GM19468 (cell line): Measurements from ENCODE around the gene SIAE.

ENCODE experiments used
- ATAC-seq: cut with Tn5 transposase; IDR thresholded peaks from one replicate; pipeline ENCODE4 v1.9.1; 2021; ENCODE audit warnings: mild to moderate bottlenecking, moderate library complexity, moderate number of reproducible peaks; ENCODE audit not compliant: unreplicated experiment; ENCODE audit errors: extremely low read depth

SIAE gene, protein sequence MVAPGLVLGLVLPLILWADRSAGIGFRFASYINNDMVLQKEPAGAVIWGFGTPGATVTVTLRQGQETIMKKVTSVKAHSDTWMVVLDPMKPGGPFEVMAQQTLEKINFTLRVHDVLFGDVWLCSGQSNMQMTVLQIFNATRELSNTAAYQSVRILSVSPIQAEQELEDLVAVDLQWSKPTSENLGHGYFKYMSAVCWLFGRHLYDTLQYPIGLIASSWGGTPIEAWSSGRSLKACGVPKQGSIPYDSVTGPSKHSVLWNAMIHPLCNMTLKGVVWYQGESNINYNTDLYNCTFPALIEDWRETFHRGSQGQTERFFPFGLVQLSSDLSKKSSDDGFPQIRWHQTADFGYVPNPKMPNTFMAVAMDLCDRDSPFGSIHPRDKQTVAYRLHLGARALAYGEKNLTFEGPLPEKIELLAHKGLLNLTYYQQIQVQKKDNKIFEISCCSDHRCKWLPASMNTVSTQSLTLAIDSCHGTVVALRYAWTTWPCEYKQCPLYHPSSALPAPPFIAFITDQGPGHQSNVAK

GRCh38 chr11:124673333-124674167 lies at the start of gene SIAE, which contains the start of gene SPA17:
SIAE (minus strand) TSS chr11:124673739; CDS start chr11:124673708, 31 bp downstream.
SPA17 (plus strand) TSS chr11:124673904; CDS start chr11:124675265, 1,361 bp downstream.
- peak; percentile 65 for ATAC-seq

- no peak for ATAC-seq
Measured at GRCh38 chr11:124722176-124722575, 48.6 kb upstream of the SIAE start.

- no peak for ATAC-seq
Measured at GRCh38 chr11:124719534-124719933, 46.0 kb upstream of the SIAE start.

- ATAC-seq: no peak
Measured at GRCh38 chr11:124718801-124719200, 45.3 kb upstream of the SIAE start.

- no peak for ATAC-seq
Measured at GRCh38 chr11:124717786-124718651, 44.5 kb upstream of the SIAE start.

- no peak for ATAC-seq
Measured at GRCh38 chr11:124717421-124717785, 43.9 kb upstream of the SIAE start.

GRCh38 chr11:124716591-124716990 lies 43.1 kb upstream of the SIAE start:
- no peak for ATAC-seq

GRCh38 chr11:124712392-124712791 lies 38.9 kb upstream of the SIAE start:
- no peak for ATAC-seq

- ATAC-seq: no peak
Measured at GRCh38 chr11:124707829-124708228, 34.3 kb upstream of the SIAE start.

DNA sequence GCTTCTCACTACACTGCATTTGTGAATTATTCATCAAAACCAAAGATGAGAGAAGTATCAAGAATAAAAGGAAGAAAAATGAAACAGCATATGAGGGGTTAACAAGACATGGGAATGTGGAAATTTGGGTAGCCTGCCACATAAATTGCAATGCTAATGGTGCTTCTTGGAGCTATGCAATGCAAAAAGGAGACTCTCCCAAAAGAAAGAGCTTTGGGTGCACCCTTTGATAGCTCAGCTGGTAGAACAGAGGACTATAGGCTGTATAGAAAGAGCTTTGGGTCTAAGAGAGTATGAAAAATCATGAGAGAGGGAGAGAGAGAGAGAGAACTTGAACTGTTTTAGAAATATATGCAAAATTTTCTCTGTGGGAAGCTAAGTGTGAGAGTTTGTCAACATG lies 26.5 kb upstream of the SIAE start:
- no peak for ATAC-seq

DNA sequence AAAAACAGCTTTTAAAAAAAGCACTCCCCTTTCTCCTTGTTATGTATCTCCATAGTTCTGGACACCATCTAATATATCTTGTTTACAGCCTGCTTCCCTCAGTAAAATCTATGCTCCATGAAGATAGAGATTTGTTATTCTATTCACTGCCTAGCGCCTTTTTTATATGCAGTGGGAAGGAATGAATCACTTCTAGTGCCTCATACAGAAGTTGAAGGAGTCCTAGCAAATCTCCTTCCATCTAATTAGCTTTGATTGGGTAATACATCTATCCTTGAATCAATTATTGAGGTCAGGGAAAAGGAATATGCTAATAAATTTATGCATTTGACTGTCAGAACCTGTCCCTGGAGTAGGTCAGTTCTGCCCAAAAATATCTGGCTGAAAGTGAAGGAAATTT lies 26.0 kb upstream of the SIAE start:
- ATAC-seq: no peak

DNA sequence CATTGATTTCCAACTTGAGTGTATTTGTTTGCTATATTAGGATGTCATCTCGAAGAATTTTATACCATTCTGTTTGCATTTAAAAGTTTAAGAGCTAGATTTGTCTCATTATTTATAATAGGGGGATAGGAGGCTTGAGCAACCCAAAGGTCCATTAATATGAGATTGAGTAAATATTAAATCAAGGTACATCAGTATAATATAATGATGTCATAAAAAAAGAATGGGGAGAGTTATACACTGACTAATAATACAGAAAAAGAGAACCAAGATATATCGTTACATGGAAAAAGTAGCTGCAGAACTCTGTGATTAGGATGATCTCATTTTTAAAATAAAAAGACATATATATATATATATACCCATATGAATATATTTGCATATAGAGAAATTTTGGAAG lies 19.6 kb upstream of the SIAE start:
- ATAC-seq: no peak

DNA sequence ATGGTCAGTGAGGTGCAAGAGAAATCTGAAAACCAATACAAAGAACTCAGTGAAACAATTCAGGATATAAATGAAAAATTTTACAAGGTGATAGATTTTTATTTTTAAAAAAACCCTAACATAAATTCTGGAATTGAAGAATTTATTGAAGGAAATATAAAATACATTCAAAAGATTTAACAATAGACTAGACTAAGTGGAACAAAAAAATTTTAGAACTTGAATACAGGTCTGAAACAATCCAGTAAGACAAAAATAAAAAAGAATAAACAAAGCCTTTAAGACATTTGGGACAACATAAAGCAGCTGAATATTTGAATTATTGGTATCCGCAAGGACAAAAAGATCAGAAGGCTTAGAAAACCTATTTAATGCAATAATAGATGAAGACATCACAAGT lies 8.9 kb upstream of the SIAE start:
- ATAC-seq: no peak

GRCh38 chr11:124681421-124681820 lies 7.9 kb upstream of the SIAE start:
- ATAC-seq: no peak

GRCh38 chr11:124678416-124678815 lies 4.9 kb upstream of the SIAE start:
- no peak for ATAC-seq

- ATAC-seq: no peak
Measured at GRCh38 chr11:124676386-124676785, 2.8 kb upstream of the SIAE start.

GRCh38 chr11:124674571-124674970 lies 1.0 kb upstream of the SIAE start:
- no peak for ATAC-seq

- ATAC-seq: no peak
Measured at GRCh38 chr11:124674168-124674517, 604 bp upstream of the SIAE start.

DNA sequence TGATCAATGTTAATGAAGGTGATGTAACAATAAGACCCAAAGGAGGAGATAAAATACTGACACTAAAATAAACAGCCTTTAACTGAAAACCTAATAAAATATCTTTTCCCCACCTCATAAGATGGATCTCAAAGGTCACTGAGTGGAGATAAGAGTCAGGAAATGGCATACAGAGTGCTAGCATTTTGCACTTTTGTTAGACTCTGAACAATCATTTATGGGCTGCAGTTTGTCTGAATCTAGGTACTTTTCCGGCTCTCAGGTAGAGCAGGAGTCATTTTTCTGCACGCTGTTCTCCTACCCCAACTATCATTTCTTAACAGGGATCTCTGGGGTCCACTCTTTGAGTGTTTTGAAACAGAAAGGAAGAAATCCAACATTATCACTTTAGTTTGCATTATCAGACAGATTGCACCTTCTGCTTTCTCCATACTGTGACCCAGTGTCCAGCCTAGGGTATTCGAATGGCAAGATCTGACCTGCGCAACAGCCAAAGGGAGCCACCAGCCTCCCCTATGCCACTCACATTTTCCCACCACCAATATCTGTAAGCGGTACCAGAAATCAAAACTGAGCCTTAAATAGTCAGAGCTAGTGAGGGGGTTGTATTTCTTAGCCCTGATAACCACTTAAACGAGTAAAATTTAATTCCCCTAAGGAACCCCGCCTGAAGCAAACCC lies 863 bp downstream of the SIAE start:
- ATAC-seq: no peak

DNA sequence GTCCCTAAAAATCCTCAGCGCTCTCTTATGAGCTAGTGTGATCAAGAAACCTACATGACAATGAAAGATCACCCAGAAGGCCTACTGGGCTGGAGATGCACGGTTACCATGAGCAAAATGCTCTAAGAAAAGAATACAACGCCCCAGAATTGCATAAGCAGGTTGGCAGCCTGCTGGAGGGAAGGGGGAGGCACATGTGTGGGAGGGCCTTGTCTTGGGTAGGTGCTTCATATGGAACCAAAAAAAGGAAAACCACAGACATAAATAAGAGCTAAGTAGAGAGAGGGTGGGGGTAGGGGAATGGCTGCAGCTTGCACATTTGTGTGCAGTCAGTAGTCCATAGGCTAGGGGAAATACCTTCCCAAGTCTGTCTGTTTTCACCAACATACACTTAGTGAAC lies 2.8 kb downstream of the SIAE start:
- no peak for ATAC-seq
